OCI-LY7 (cell line): ENCODE data around the gene CGNL1. TPM values are rescaled to one million over a fixed set of nuclear protein-coding genes. Genes with fewer than 3 reads are reported as not detected.

Source experiments
- BruUV-seq: library from RNA; stranded (reverse); fragments of 400-500 nt; replicated peaks from 2 replicates; lab custom pipeline; 2021; lab: Mats Ljungman, UMichigan
- CTCF ChIA-PET: fragments of 300-600 bp; sonication (Branson Sonifier 250); formaldehyde crosslinking; loops from one replicate; lab custom pipeline; 2022; ENCODE audit warnings: antibody characterized with exemption; ENCODE audit not compliant: unreplicated experiment; lab: Charles Lee
- POLR2A ChIA-PET: fragments of 300-600 bp; sonication (Branson Sonifier 250); formaldehyde crosslinking; loops from one replicate; lab custom pipeline; 2022; ENCODE audit warnings: antibody characterized with exemption; lab: Charles Lee
- DNase-seq: peaks from one replicate; pipeline ENCODE4 v3.0.0-alpha.2; 2015; ENCODE audit warnings: low spot score
- H2AFZ ChIP-seq: fragments of 200-600 bp; sonication (generic), shearing (Covaris generic); 2 replicates; pipeline ENCODE4 v1.6.1; 2014; ENCODE audit warnings: mild to moderate bottlenecking, antibody characterized with exemption, low read length, moderate library complexity
- H3K27ac ChIP-seq: fragments of 200-600 bp; sonication (generic); 2 replicates; pipeline ENCODE4 v1.5.1; 2014; ENCODE audit warnings: mixed run types, low read depth, mild to moderate bottlenecking, moderate library complexity, low read length, inconsistent platforms; ENCODE audit not compliant: poor library complexity, severe bottlenecking
- H3K36me3 ChIP-seq: fragments of 200-600 bp; sonication (generic); 2 replicates; pipeline ENCODE4 v1.6.1; 2014; ENCODE audit warnings: mild to moderate bottlenecking, antibody characterized with exemption, low read length, moderate library complexity, mixed read lengths; ENCODE audit not compliant: insufficient read depth
- H3K4me1 ChIP-seq: fragments of 200-600 bp; sonication (generic); 2 replicates; pipeline ENCODE4 v1.5.1; 2014; ENCODE audit warnings: mild to moderate bottlenecking, low read length; ENCODE audit not compliant: insufficient read depth, poor library complexity, severe bottlenecking
- H3K4me2 ChIP-seq: fragments of 200-600 bp; sonication (generic); 2 replicates; pipeline ENCODE4 v1.6.1; 2014; ENCODE audit warnings: mild to moderate bottlenecking, low read length
- H3K4me3 ChIP-seq: fragments of 200-600 bp; sonication (generic); 2 replicates; pipeline ENCODE4 v1.5.1; 2014; ENCODE audit warnings: mild to moderate bottlenecking, low read depth, low read length; ENCODE audit not compliant: poor library complexity, severe bottlenecking
- H3K79me2 ChIP-seq: fragments of 200-600 bp; sonication (generic); 2 replicates; pipeline ENCODE4 v1.6.1; 2016; ENCODE audit warnings: low read depth, mild to moderate bottlenecking, low read length, moderate library complexity, mixed read lengths; ENCODE audit not compliant: insufficient read depth
- H3K9me2 ChIP-seq: fragments of 200-600 bp; sonication (generic); 2 replicates; pipeline ENCODE4 v1.6.1; 2016; ENCODE audit warnings: mild to moderate bottlenecking, low read length, mixed read lengths; ENCODE audit not compliant: insufficient read depth
- H3K9me3 ChIP-seq: fragments of 200-600 bp; sonication (generic); 2 replicates; pipeline ENCODE4 v1.6.1; 2014; ENCODE audit warnings: mild to moderate bottlenecking, mixed run types, low read length, mixed read lengths
- H4K20me1 ChIP-seq: fragments of 200-600 bp; sonication (generic); 2 replicates; pipeline ENCODE4 v1.6.1; 2014; ENCODE audit warnings: mild to moderate bottlenecking, antibody characterized with exemption, low read length, moderate library complexity, mixed read lengths; ENCODE audit not compliant: insufficient read depth
- EZH2phosphoT487 ChIP-seq: fragments of 200-600 bp; sonication (generic); IDR thresholded peaks from 2 replicates; pipeline ENCODE4 v1.6.1; 2018; ENCODE audit warnings: low read depth, borderline replicate concordance, mild to moderate bottlenecking, mixed run types, antibody characterized with exemption, low read length, moderate library complexity, mixed read lengths
- intact Hi-C: fragments of 100-400 bp; cut with micrococcal nuclease; formaldehyde crosslinking; loops from one replicate; pipeline ENCODE4 v1.10.0; 2022; ENCODE audit not compliant: unreplicated experiment
- total RNA-seq, 2 experiments: library from RNA; depleted of rRNA in 1 of 2; stranded (reverse); fragments of >200 nt in 1 of 2; shearing (Covaris generic) in 1 of 2; gene quantifications; 2 replicates each; pipeline ENCODE4 v1.2.3, GENCODE V29; 2014 to 2022
- TF ChIP-seq, protein P1 (sequence below): fragments of 200-600 bp; sonication (generic); conservative IDR thresholded peaks from 2 replicates; pipeline ENCODE4 v1.5.1; 2014; ENCODE audit warnings: mild to moderate bottlenecking, antibody characterized with exemption, low read length, moderate library complexity, mixed read lengths

CGNL1 gene
- total RNA-seq, 2 experiments from 2014 or later, result 0.04 TPM; not detected in 1

DNA sequence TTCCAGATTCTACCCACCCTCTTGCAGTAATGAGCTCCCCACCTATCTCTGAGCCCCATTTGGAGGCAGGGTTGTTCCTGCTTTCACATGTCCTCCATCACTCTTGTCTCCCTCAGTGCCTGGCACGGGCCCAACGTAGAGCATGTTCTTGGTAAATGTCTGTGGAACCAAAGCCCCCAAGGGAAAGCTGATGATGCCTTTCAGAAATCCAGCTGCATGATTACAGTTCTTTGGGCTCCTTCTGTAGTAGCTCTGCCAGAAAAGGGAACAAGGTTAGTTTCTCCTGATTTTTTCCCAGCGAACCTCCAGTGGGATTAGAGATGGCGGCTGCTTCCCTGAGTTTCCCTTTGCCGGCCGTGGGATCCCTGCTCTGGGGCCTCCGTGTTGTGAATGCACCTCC lies 39.3 kb downstream of the CGNL1 start:
- Histone ChIP-seq H4K20me1 (no peaks in the 10 kb centered on the region), H2AFZ (no peak overlapping the region), H3K4me3 (no peak overlapping the region), H3K79me2 (no peaks in the 10 kb centered on the region), H3K4me1 (no peaks in the 10 kb centered on the region), H3K4me2 (no peak overlapping the region), H3K9me2 (no peaks in the 10 kb centered on the region), H3K36me3 (no peaks in the 10 kb centered on the region), H3K27ac (no peak overlapping the region), H3K9me3 (no peaks in the 10 kb centered on the region)
- intact Hi-C loops, result no loop called here
- DNase-seq, result no peak
- TF ChIP-seq, protein P1, sequence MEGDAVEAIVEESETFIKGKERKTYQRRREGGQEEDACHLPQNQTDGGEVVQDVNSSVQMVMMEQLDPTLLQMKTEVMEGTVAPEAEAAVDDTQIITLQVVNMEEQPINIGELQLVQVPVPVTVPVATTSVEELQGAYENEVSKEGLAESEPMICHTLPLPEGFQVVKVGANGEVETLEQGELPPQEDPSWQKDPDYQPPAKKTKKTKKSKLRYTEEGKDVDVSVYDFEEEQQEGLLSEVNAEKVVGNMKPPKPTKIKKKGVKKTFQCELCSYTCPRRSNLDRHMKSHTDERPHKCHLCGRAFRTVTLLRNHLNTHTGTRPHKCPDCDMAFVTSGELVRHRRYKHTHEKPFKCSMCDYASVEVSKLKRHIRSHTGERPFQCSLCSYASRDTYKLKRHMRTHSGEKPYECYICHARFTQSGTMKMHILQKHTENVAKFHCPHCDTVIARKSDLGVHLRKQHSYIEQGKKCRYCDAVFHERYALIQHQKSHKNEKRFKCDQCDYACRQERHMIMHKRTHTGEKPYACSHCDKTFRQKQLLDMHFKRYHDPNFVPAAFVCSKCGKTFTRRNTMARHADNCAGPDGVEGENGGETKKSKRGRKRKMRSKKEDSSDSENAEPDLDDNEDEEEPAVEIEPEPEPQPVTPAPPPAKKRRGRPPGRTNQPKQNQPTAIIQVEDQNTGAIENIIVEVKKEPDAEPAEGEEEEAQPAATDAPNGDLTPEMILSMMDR, result no peak
- TF ChIP-seq EZH2phosphoT487, result no peak
- ChIA-PET POLR2A (no interaction called here), CTCF (no interaction called here)
- BruUV-seq, result no TSS peak

GRCh38 chr15:57418635-57419034 lies 42.3 kb downstream of the CGNL1 start:
- Histone ChIP-seq H3K36me3 (no peaks in the 10 kb centered on the region), H3K9me2 (no peaks in the 10 kb centered on the region), H3K4me3 (no peak overlapping the region), H3K4me2 (no peak overlapping the region), H4K20me1 (no peaks in the 10 kb centered on the region), H3K4me1 (no peaks in the 10 kb centered on the region), H3K9me3 (no peaks in the 10 kb centered on the region), H2AFZ (no peak overlapping the region), H3K27ac (no peak overlapping the region), H3K79me2 (no peaks in the 10 kb centered on the region)
- POLR2A ChIA-PET, result interaction anchor here (0.6 kb wide), 1 partner anchor 69 kb away, joined by 3 read pairs; no protein-coding TSS in a partner anchor
- TF ChIP-seq EZH2phosphoT487, result no peak
- TF ChIP-seq, protein P1, result no peak
- intact Hi-C loops, result no loop called here
- BruUV-seq, result no TSS peak
- CTCF ChIA-PET, result no interaction called here
- DNase-seq, result no peak

DNA sequence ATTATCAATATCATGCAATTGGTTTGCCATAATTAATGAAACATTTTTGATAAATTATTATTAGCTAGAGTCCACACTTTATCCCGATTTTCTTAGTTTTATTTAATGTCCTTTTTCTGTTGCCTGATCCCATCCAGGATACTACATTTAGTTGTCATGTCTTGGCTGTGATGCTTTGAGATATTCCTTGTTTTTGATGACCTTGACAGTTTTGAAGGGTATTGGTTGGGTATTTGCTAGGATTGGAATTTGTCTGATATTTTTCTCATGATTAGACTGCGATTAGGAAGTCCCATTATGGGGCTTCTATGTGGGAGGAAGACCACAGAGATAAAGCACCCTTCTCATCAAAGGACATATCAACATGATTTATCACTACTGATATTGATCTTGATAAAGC lies 43.0 kb downstream of the CGNL1 start:
- Histone ChIP-seq H3K36me3 (no peaks in the 10 kb centered on the region), H3K4me2 (no peak overlapping the region), H3K4me3 (no peak overlapping the region), H3K27ac (no peak overlapping the region), H3K9me2 (no peaks in the 10 kb centered on the region), H3K79me2 (no peaks in the 10 kb centered on the region), H3K9me3 (no peaks in the 10 kb centered on the region), H4K20me1 (no peaks in the 10 kb centered on the region), H3K4me1 (no peaks in the 10 kb centered on the region), H2AFZ (no peak overlapping the region)
- intact Hi-C loops, result no loop called here
- no TSS peak for BruUV-seq
- CTCF ChIA-PET, result no interaction called here
- POLR2A ChIA-PET, result no interaction called here
- DNase-seq, result no peak
- TF ChIP-seq, protein P1, result no peak
- no peak for TF ChIP-seq EZH2phosphoT487
